ENCODE results near the gene ACTR3. TPM values are rescaled to one million over a fixed set of nuclear protein-coding genes. Genes with fewer than 3 reads are reported as not detected.

The ACTR3 gene
- total RNA-seq, 4 donors from 2014 or later: 163 to 198 (median 188) TPM

- no peak for DNase-seq (ENCODE audit: extremely low spot score)
- Histone ChIP-seq H3K9me3 (no peaks in the 10 kb centered on the region), H3K27ac (replicated peaks in 1 of 4) (no peak overlapping the region), H3K36me3 (no peaks in the 10 kb centered on the region), H3K4me3 (no peak overlapping the region), H3K27me3 (no peaks in the 10 kb centered on the region), H3K4me1 (peaks cover 0 to 9% (median 0%) of the 10 kb centered on the region in 4 donors)
- intact Hi-C loops (cut with DNase I): no loop called here
- TF ChIP-seq POLR2AphosphoS5 (IDR thresholded peaks at IDR 0.05) (no peak), POLR2A (IDR thresholded peaks at IDR 0.05; ENCODE audit: low read depth) (no peak), CTCF (IDR thresholded peaks at IDR 0.05) (no peak), EP300 (IDR thresholded peaks at IDR 0.05) (no peak)
- 79% methylated on average over 2 of the region's 2 CpGs for WGBS
Observed at GRCh38 chr2:113846429-113846828, 43.5 kb upstream of the ACTR3 start.

- H3K4me3 ChIP-seq: no peak overlapping the region
- H3K27ac ChIP-seq (replicated peaks in 1 of 4): no peak overlapping the region
- DNase-seq (ENCODE audit: extremely low spot score): no peak
- H3K27me3 ChIP-seq: no peaks in the 10 kb centered on the region
- 88% methylated on average over 3 of the region's 4 CpGs for WGBS
- peaks cover 0 to 9% (median 0%) of the 10 kb centered on the region in 4 donors for H3K4me1 ChIP-seq
- H3K36me3 ChIP-seq: no peaks in the 10 kb centered on the region
- intact Hi-C loops (cut with DNase I): no loop called here
- no peaks in the 10 kb centered on the region for H3K9me3 ChIP-seq
- TF ChIP-seq POLR2AphosphoS5 (IDR thresholded peaks at IDR 0.05) (no peak), CTCF (IDR thresholded peaks at IDR 0.05) (no peak), EP300 (IDR thresholded peaks at IDR 0.05) (no peak), POLR2A (IDR thresholded peaks at IDR 0.05; ENCODE audit: low read depth) (no peak)
Observed at GRCh38 chr2:113847144-113847543, 42.7 kb upstream of the ACTR3 start.

- Histone ChIP-seq H3K27me3 (no peaks in the 10 kb centered on the region), H3K36me3 (no peaks in the 10 kb centered on the region), H3K4me1 (no peaks in the 10 kb centered on the region), H3K4me3 (no peak overlapping the region), H3K9me3 (no peaks in the 10 kb centered on the region), H3K27ac (replicated peaks in 1 of 4) (no peak overlapping the region)
- DNase-seq (ENCODE audit: extremely low spot score): no peak
- TF ChIP-seq EP300 (IDR thresholded peaks at IDR 0.05) (no peak), POLR2AphosphoS5 (IDR thresholded peaks at IDR 0.05) (no peak), POLR2A (IDR thresholded peaks at IDR 0.05; ENCODE audit: low read depth) (no peak), CTCF (IDR thresholded peaks at IDR 0.05) (no peak)
- 81% methylated on average over 3 of the region's 6 CpGs for WGBS
- intact Hi-C loops (cut with DNase I): no loop called here
Observed at GRCh38 chr2:113848758-113849415, 41.0 kb upstream of the ACTR3 start.

- Histone ChIP-seq H3K27me3 (no peaks in the 10 kb centered on the region), H3K27ac (replicated peaks in 1 of 4) (no peak overlapping the region), H3K9me3 (no peaks in the 10 kb centered on the region), H3K36me3 (no peaks in the 10 kb centered on the region), H3K4me3 (no peak overlapping the region), H3K4me1 (no peaks in the 10 kb centered on the region)
- TF ChIP-seq POLR2A (IDR thresholded peaks at IDR 0.05; ENCODE audit: low read depth) (no peak), EP300 (IDR thresholded peaks at IDR 0.05) (no peak), CTCF (IDR thresholded peaks at IDR 0.05) (no peak), POLR2AphosphoS5 (IDR thresholded peaks at IDR 0.05) (no peak)
- no peak for DNase-seq (ENCODE audit: extremely low spot score)
- intact Hi-C loops (cut with DNase I): no loop called here
- 83% methylated on average over 3 of the region's 3 CpGs for WGBS
Observed at GRCh38 chr2:113850687-113851086, 39.2 kb upstream of the ACTR3 start.

GRCh38 chr2:113851640-113852039, 38.2 kb upstream of the ACTR3 start:
- no peaks in the 10 kb centered on the region for H3K9me3 ChIP-seq
- H3K27me3 ChIP-seq: no peaks in the 10 kb centered on the region
- no peak overlapping the region for H3K27ac ChIP-seq (replicated peaks in 1 of 4)
- TF ChIP-seq POLR2AphosphoS5 (IDR thresholded peaks at IDR 0.05) (no peak), POLR2A (IDR thresholded peaks at IDR 0.05; ENCODE audit: low read depth) (no peak), CTCF (IDR thresholded peaks at IDR 0.05) (no peak), EP300 (IDR thresholded peaks at IDR 0.05) (no peak)
- intact Hi-C loops (cut with DNase I): no loop called here
- WGBS: 57% methylated on average over 3 of the region's 3 CpGs
- H3K4me3 ChIP-seq: no peak overlapping the region
- H3K36me3 ChIP-seq: no peaks in the 10 kb centered on the region
- no peaks in the 10 kb centered on the region for H3K4me1 ChIP-seq
- DNase-seq (ENCODE audit: extremely low spot score): no peak
